Colonic mucosa (tissue), 4 donors: ENCODE results near the gene SAFB. TPM values are rescaled to one million over a fixed set of nuclear protein-coding genes. Genes with fewer than 3 reads are reported as not detected.
A peak's percentile ranks its signal among the peaks of the same experiment; 100 is the strongest.

ENCODE experiments used
- DNase-seq: peaks from one replicate; pipeline ENCODE4 v3.0.0-alpha.2; 2020
- H3K27ac ChIP-seq: fragments of 200-600 bp; one replicate; pipeline ENCODE4 v1.8.0; 2021
- H3K27me3 ChIP-seq: fragments of 200-600 bp; one replicate; pipeline ENCODE4 v1.8.0; 2021
- H3K36me3 ChIP-seq: fragments of 200-600 bp; one replicate; pipeline ENCODE4 v1.8.0; 2021
- H3K4me1 ChIP-seq: fragments of 200-600 bp; one replicate; pipeline ENCODE4 v1.8.0; 2021; ENCODE audit warnings: mild to moderate bottlenecking
- H3K4me3 ChIP-seq: fragments of 200-600 bp; one replicate; pipeline ENCODE4 v1.8.0; 2021
- H3K9ac ChIP-seq, 2 donors: one replicate each; pipeline ENCODE4 v1.7.0; 2013; ENCODE audit warnings: control low read depth in 2 of 2, low read depth in 2 of 2, low read length in 2 of 2
- H3K9me3 ChIP-seq: fragments of 200-600 bp; one replicate; pipeline ENCODE4 v1.8.0; 2021
- CTCF ChIP-seq: fragments of 200-600 bp; IDR thresholded peaks from one replicate; pipeline ENCODE4 v1.8.0; 2022; ENCODE audit warnings: antibody characterized with exemption, mild to moderate bottlenecking
- intact Hi-C: fragments of 100-400 bp; cut with DNase I; formaldehyde crosslinking; loops from one replicate; pipeline ENCODE4 v1.14.1; 2022
- total RNA-seq, 2 donors: library from RNA; stranded (reverse); fragmentation: NEBNext Ultra II Directional in 1 of 2; extraction: Animal tissue kit (Norgen Biotek cat#: 25700) in 1 of 2; gene quantifications; one replicate each; pipeline ENCODE4 v1.2.1, GENCODE V29; 2021
- donor health status: healthy.
- donor health status: DM: no; HTN: no; CAD: no.
- donor health status: DM: no; HTN: no; CAD: no.

The SAFB gene
- total RNA-seq, 2 donors from 2014 or later, result 56.1 to 120 TPM

- H3K4me3 ChIP-seq, result peak overlapping the region; percentile 90
- no peaks in the 10 kb centered on the region for H3K27me3 ChIP-seq
- TF ChIP-seq CTCF, result no peak
- H3K9ac ChIP-seq, result peak overlapping the region; percentile 51 to 55
- no peaks in the 10 kb centered on the region for H3K9me3 ChIP-seq
- DNase-seq, result no peak
- H3K27ac ChIP-seq, result no peak overlapping the region
- H3K36me3 ChIP-seq, result no peaks in the 10 kb centered on the region
- H3K4me1 ChIP-seq, result peaks cover 7% of the 10 kb centered on the region
- intact Hi-C loops, result no loop called here
These were observed 58.7 kb downstream of the SAFB start for GRCh38 chr19:5681391-5682106.

GRCh38 chr19:5682107-5682482, 59.2 kb downstream of the SAFB start:
- H3K4me3 ChIP-seq, result no peak overlapping the region
- no peaks in the 10 kb centered on the region for H3K27me3 ChIP-seq
- no peaks in the 10 kb centered on the region for H3K36me3 ChIP-seq
- H3K4me1 ChIP-seq, result peaks cover 7% of the 10 kb centered on the region
- no peak overlapping the region for H3K27ac ChIP-seq
- TF ChIP-seq CTCF, result no peak
- intact Hi-C loops, result no loop called here
- no peaks in the 10 kb centered on the region for H3K9me3 ChIP-seq
- DNase-seq, result no peak
- H3K9ac ChIP-seq, result no peak overlapping the region

GRCh38 chr19:5683177-5683886, 60.4 kb downstream of the SAFB start:
- Histone ChIP-seq H3K36me3 (no peaks in the 10 kb centered on the region), H3K27ac (no peak overlapping the region), H3K4me3 (no peak overlapping the region), H3K9me3 (no peaks in the 10 kb centered on the region), H3K4me1 (peaks cover 7% of the 10 kb centered on the region), H3K27me3 (no peaks in the 10 kb centered on the region), H3K9ac (no peak overlapping the region)
- DNase-seq, result no peak
- intact Hi-C loops, result no loop called here
- TF ChIP-seq CTCF, result no peak

- TF ChIP-seq CTCF, result no peak
- no peak overlapping the region for H3K27ac ChIP-seq
- no peaks in the 10 kb centered on the region for H3K27me3 ChIP-seq
- H3K9me3 ChIP-seq, result no peaks in the 10 kb centered on the region
- no peaks in the 10 kb centered on the region for H3K4me1 ChIP-seq
- intact Hi-C loops, result no loop called here
- no peak overlapping the region for H3K4me3 ChIP-seq
- H3K36me3 ChIP-seq, result no peaks in the 10 kb centered on the region
- H3K9ac ChIP-seq, result no peak overlapping the region
- DNase-seq, result no peak
These were observed 62.0 kb downstream of the SAFB start for GRCh38 chr19:5684694-5685430.

GRCh38 chr19:5686326-5686646, 63.4 kb downstream of the SAFB start:
- H3K9ac ChIP-seq, result peak overlapping the region; percentile 30 to 34
- intact Hi-C loops, result no loop called here

More at GRCh38 chr19:5686326-5686646, 63.4 kb downstream of the SAFB start:
- Histone ChIP-seq H3K27ac (peak overlapping the region; percentile 75), H3K9me3 (no peaks in the 10 kb centered on the region), H3K36me3 (no peaks in the 10 kb centered on the region), H3K4me3 (peak overlapping the region; percentile 57), H3K27me3 (no peaks in the 10 kb centered on the region), H3K4me1 (no peaks in the 10 kb centered on the region)
- no peak for TF ChIP-seq CTCF
- DNase-seq, result no peak
